GM18861 (cell line): ENCODE data around the gene NCKAP5.

Experiments
- ATAC-seq: cut with Tn5 transposase; IDR thresholded peaks from one replicate; pipeline ENCODE4 v1.9.1; 2021; ENCODE audit not compliant: unreplicated experiment

The NCKAP5 gene

GRCh38 chr2:132929786-132930185 is 638.5 kb downstream of the NCKAP5 start:
- ATAC-seq = no peak

GRCh38 chr2:132923787-132924186 is 644.5 kb downstream of the NCKAP5 start:
- ATAC-seq = no peak

- ATAC-seq = peak; percentile 76
Measured at GRCh38 chr2:132915812-132916549, 652.3 kb downstream of the NCKAP5 start.

- no peak for ATAC-seq
Measured at GRCh38 chr2:132911726-132912724, 656.2 kb downstream of the NCKAP5 start.

GRCh38 chr2:132910432-132910831 is 657.8 kb downstream of the NCKAP5 start:
- ATAC-seq = no peak

GRCh38 chr2:132909427-132909826 is 658.8 kb downstream of the NCKAP5 start:
- ATAC-seq = no peak

GRCh38 chr2:132904142-132904842 is 664.0 kb downstream of the NCKAP5 start:
- ATAC-seq = no peak

- no peak for ATAC-seq
Measured at GRCh38 chr2:132902626-132903025, 665.6 kb downstream of the NCKAP5 start.

GRCh38 chr2:132901661-132902060 is 666.6 kb downstream of the NCKAP5 start:
- no peak for ATAC-seq

GRCh38 chr2:132897111-132897510 is 671.2 kb downstream of the NCKAP5 start:
- no peak for ATAC-seq

GRCh38 chr2:132896073-132896472 is 672.2 kb downstream of the NCKAP5 start:
- no peak for ATAC-seq

GRCh38 chr2:132891498-132891897 is 676.8 kb downstream of the NCKAP5 start:
- ATAC-seq = no peak

- no peak for ATAC-seq
Measured at GRCh38 chr2:132886574-132886973, 681.7 kb downstream of the NCKAP5 start.

GRCh38 chr2:132884705-132885104 is 683.6 kb downstream of the NCKAP5 start:
- ATAC-seq = no peak

- ATAC-seq = no peak
Measured at GRCh38 chr2:132884292-132884691, 684.0 kb downstream of the NCKAP5 start.

GRCh38 chr2:132883430-132883829 is 684.8 kb downstream of the NCKAP5 start:
- ATAC-seq = no peak

- ATAC-seq = peak; percentile 56
Measured at GRCh38 chr2:132881546-132881945, 686.7 kb downstream of the NCKAP5 start.

- ATAC-seq = no peak
Measured at GRCh38 chr2:132877923-132878322, 690.3 kb downstream of the NCKAP5 start.

GRCh38 chr2:132876745-132877391 is 691.4 kb downstream of the NCKAP5 start:
- no peak for ATAC-seq

- no peak for ATAC-seq
Measured at GRCh38 chr2:132875193-132875592, 693.1 kb downstream of the NCKAP5 start.

GRCh38 chr2:132873738-132874137 is 694.5 kb downstream of the NCKAP5 start:
- no peak for ATAC-seq
